Glutamatergic neuron (in vitro differentiated cells): ENCODE results near the gene GARIN5A. TPM values are rescaled to one million over a fixed set of nuclear protein-coding genes. Genes with fewer than 3 reads are reported as not detected.
A peak's percentile ranks its signal among the peaks of the same experiment; 100 is the strongest.

Experiments
- DNase-seq: peaks from one replicate; pipeline ENCODE4 v3.0.0; 2022
- H3K27ac Mint-ChIP-seq: one replicate; pipeline ENCODE4 v1.8.0; 2020; ENCODE audit warnings: mild to moderate bottlenecking, mixed read lengths, inconsistent platforms; ENCODE audit not compliant: unreplicated experiment
- H3K27me3 Mint-ChIP-seq: one replicate; pipeline ENCODE4 v1.8.0; 2020; ENCODE audit warnings: mild to moderate bottlenecking, moderate library complexity, mixed read lengths, inconsistent platforms; ENCODE audit not compliant: unreplicated experiment
- H3K36me3 Mint-ChIP-seq: one replicate; pipeline ENCODE4 v1.8.0; 2020; ENCODE audit warnings: mild to moderate bottlenecking, mixed read lengths, inconsistent platforms; ENCODE audit not compliant: unreplicated experiment
- H3K4me1 Mint-ChIP-seq: one replicate; pipeline ENCODE4 v1.8.0; 2020; ENCODE audit warnings: mild to moderate bottlenecking, low read depth, mixed read lengths, inconsistent platforms; ENCODE audit not compliant: unreplicated experiment
- H3K4me3 Mint-ChIP-seq: one replicate; pipeline ENCODE4 v1.8.0; 2020; ENCODE audit warnings: mild to moderate bottlenecking, mixed read lengths, inconsistent platforms; ENCODE audit not compliant: unreplicated experiment
- H3K9me3 Mint-ChIP-seq: one replicate; pipeline ENCODE4 v1.8.0; 2020; ENCODE audit warnings: mild to moderate bottlenecking, moderate library complexity, mixed read lengths, inconsistent platforms; ENCODE audit not compliant: unreplicated experiment
- total RNA-seq: library from RNA; stranded (reverse); fragmentation: NEBNext Ultra II Directional; extraction: Animal tissue kit (Norgen Biotek cat#: 25700); gene quantifications from one replicate; pipeline ENCODE4 v1.2.1, GENCODE V29; 2021; ENCODE audit not compliant: unreplicated experiment
- TF ChIP-seq, protein P1 (sequence below): fragments of 200-600 bp; sonication (generic); IDR thresholded peaks from one replicate; pipeline ENCODE4 v1.5.0; 2021; ENCODE audit not compliant: partially characterized antibody, unreplicated experiment

Gene GARIN5A
- total RNA-seq, 1 donor from 2014 or later: 5.2 TPM

GRCh38 chr19:50431343-50432220, 45.1 kb downstream of the GARIN5A start:
- H3K27ac Mint-ChIP-seq: peak overlapping the region; percentile 66

GRCh38 chr19:50430888-50431342, 45.7 kb downstream of the GARIN5A start:
- H3K27me3 Mint-ChIP-seq: peaks cover 3% of the 10 kb centered on the region

More at GRCh38 chr19:50431343-50432220, 45.1 kb downstream of the GARIN5A start:
- Mint-ChIP-seq H3K4me1 (peaks cover 10% of the 10 kb centered on the region), H3K27me3 (peaks cover 3% of the 10 kb centered on the region), H3K9me3 (peaks cover 5% of the 10 kb centered on the region), H3K4me3 (peak overlapping the region; percentile 86), H3K36me3 (no peaks in the 10 kb centered on the region)
- TF ChIP-seq, protein P1, sequence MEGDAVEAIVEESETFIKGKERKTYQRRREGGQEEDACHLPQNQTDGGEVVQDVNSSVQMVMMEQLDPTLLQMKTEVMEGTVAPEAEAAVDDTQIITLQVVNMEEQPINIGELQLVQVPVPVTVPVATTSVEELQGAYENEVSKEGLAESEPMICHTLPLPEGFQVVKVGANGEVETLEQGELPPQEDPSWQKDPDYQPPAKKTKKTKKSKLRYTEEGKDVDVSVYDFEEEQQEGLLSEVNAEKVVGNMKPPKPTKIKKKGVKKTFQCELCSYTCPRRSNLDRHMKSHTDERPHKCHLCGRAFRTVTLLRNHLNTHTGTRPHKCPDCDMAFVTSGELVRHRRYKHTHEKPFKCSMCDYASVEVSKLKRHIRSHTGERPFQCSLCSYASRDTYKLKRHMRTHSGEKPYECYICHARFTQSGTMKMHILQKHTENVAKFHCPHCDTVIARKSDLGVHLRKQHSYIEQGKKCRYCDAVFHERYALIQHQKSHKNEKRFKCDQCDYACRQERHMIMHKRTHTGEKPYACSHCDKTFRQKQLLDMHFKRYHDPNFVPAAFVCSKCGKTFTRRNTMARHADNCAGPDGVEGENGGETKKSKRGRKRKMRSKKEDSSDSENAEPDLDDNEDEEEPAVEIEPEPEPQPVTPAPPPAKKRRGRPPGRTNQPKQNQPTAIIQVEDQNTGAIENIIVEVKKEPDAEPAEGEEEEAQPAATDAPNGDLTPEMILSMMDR: no peak
- peak; percentile 92 for DNase-seq

GRCh38 chr19:50428772-50429463, 47.7 kb downstream of the GARIN5A start:
- H3K4me1 Mint-ChIP-seq: peaks cover 5% of the 10 kb centered on the region
- no peak overlapping the region for H3K27ac Mint-ChIP-seq
- H3K27me3 Mint-ChIP-seq: peaks cover 3% of the 10 kb centered on the region
- peaks cover 2% of the 10 kb centered on the region for H3K9me3 Mint-ChIP-seq
- no peak overlapping the region for H3K4me3 Mint-ChIP-seq
- no peaks in the 10 kb centered on the region for H3K36me3 Mint-ChIP-seq
- no peak for DNase-seq
- TF ChIP-seq, protein P1: no peak

More at GRCh38 chr19:50430888-50431342, 45.7 kb downstream of the GARIN5A start:
- no peak for DNase-seq
- peaks cover 10% of the 10 kb centered on the region for H3K4me1 Mint-ChIP-seq
- H3K9me3 Mint-ChIP-seq: peaks cover 2% of the 10 kb centered on the region
- H3K36me3 Mint-ChIP-seq: no peaks in the 10 kb centered on the region
- TF ChIP-seq, protein P1: no peak
- H3K4me3 Mint-ChIP-seq: peak overlapping the region; percentile 86
- peak overlapping the region; percentile 66 for H3K27ac Mint-ChIP-seq

GRCh38 chr19:50427997-50428425, 48.6 kb downstream of the GARIN5A start:
- Mint-ChIP-seq H3K27me3 (no peaks in the 10 kb centered on the region), H3K9me3 (peaks cover 2% of the 10 kb centered on the region), H3K4me3 (no peak overlapping the region), H3K4me1 (peaks cover 2% of the 10 kb centered on the region), H3K27ac (no peak overlapping the region), H3K36me3 (no peaks in the 10 kb centered on the region)
- TF ChIP-seq, protein P1: no peak
- DNase-seq: no peak
